Measurements from ENCODE around the gene ARHGEF1. TPM values are rescaled to one million over a fixed set of nuclear protein-coding genes. Genes with fewer than 3 reads are reported as not detected.

Gene ARHGEF1
- total RNA-seq, 2 donors from 2014 or later = 43.8 to 104 TPM

DNA sequence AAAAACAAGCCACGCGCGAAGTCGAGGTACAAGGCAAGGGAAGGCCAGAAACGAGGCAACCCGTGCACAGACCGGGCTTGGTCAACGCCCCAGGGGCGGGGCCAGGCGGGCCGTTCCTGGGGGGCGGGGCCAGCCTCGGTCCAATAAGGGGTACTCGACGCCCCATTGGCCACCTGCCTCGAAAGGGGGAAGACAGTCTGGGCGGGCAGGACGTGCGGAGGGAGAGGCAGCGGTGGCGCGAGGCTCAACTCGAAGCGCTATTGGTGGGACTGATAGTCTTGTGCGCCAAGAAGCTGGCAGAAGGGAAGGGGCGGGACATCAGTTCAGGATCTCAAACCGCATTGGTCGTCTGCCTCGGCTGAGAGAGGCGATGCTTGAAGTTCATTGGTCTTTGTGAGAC lies 38.4 kb upstream of the ARHGEF1 start, which contains the start of gene LYPD4:
Gene LYPD4, minus strand, starts transcription at position 83 of the 400 bp plus-strand sequence. CDS start 5,398 bp downstream, outside the sequence.
- WGBS, 2 donors = 74 to 75% methylated on average over 28 to 29 of the region's 30 CpGs
- Histone ChIP-seq H3K27me3 (no peaks in the 10 kb centered on the region), H3K27ac (no peak within 1 kb of the TSS), H3K4me1 (no peaks in the 10 kb centered on the region), H3K36me3 (replicated peaks in 1 of 2; ENCODE audit: insufficient read depth in 1 of 2, low read depth in 2 of 2) (no peaks in the 10 kb centered on the region), H3K4me3 (no peak within 1 kb of the TSS), H3K9me3 (no peaks in the 10 kb centered on the region)
- DNase-seq = no peak
- no peak for TF ChIP-seq POLR2A (IDR thresholded peaks at IDR 0.05)
- no peak for TF ChIP-seq CTCF (IDR thresholded peaks at IDR 0.05)
- intact Hi-C loops (cut with DNase I) = no loop called here
- no peak for ATAC-seq

- H3K9me3 ChIP-seq = no peaks in the 10 kb centered on the region
- no peak for DNase-seq
- no peaks in the 10 kb centered on the region for H3K27me3 ChIP-seq
- H3K4me3 ChIP-seq = no peak within 1 kb of the TSS
- no peaks in the 10 kb centered on the region for H3K36me3 ChIP-seq (replicated peaks in 1 of 2; ENCODE audit: insufficient read depth in 1 of 2, low read depth in 2 of 2)
- TF ChIP-seq POLR2A (IDR thresholded peaks at IDR 0.05) = no peak
- no peak for TF ChIP-seq CTCF (IDR thresholded peaks at IDR 0.05)
- no peak within 1 kb of the TSS for H3K27ac ChIP-seq
- no peaks in the 10 kb centered on the region for H3K4me1 ChIP-seq
- intact Hi-C loops (cut with DNase I) = no loop called here
- 81 to 95% methylated on average over 3 of the region's 3 CpGs for WGBS, 2 donors
- no peak for ATAC-seq
Measured at GRCh38 chr19:41845001-41845050, 38.2 kb upstream of the ARHGEF1 start, which contains the start of gene DMRTC2. DMRTC2 (plus strand) TSS chr19:41845042; CDS start chr19:41847429, 2,387 bp downstream.

DNA sequence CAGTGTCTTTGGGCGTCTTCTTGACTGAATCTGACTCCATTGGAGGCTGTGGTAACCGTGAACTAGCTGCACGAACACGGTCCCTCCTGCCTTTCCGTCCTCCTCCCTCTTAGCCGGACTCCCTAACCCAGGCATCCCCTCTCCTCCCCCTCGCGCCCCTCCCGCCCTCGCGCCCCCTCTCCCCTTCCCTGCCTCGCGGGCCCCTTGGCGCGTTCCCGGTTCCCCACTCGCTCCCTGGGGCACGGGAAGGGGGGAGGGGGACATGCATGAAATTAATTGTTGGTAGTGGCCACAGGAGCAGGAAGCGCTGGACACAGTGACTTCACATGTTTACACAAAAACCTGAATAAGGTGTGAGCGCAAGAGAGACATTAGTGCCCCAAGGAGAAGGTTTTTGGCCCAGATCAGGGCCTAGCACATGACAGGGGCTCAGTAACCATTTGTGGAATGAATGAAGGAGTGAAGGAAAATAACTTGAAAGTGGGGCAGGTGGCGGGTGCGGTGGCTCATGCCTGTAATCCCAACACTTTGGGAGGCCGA lies 37.9 kb upstream of the ARHGEF1 start:
- Histone ChIP-seq H3K9me3 (no peaks in the 10 kb centered on the region), H3K27ac (no peak overlapping the region), H3K36me3 (replicated peaks in 1 of 2; ENCODE audit: insufficient read depth in 1 of 2, low read depth in 2 of 2) (no peaks in the 10 kb centered on the region), H3K4me1 (no peaks in the 10 kb centered on the region), H3K27me3 (no peaks in the 10 kb centered on the region), H3K4me3 (no peak overlapping the region)
- ATAC-seq (no peak), DNase-seq (no peak)
- TF ChIP-seq CTCF (IDR thresholded peaks at IDR 0.05) = no peak
- TF ChIP-seq POLR2A (IDR thresholded peaks at IDR 0.05) = no peak
- 79 to 82% methylated on average over 17 to 23 of the region's 23 CpGs for WGBS, 2 donors
- intact Hi-C loops (cut with DNase I) = no loop called here

DNA sequence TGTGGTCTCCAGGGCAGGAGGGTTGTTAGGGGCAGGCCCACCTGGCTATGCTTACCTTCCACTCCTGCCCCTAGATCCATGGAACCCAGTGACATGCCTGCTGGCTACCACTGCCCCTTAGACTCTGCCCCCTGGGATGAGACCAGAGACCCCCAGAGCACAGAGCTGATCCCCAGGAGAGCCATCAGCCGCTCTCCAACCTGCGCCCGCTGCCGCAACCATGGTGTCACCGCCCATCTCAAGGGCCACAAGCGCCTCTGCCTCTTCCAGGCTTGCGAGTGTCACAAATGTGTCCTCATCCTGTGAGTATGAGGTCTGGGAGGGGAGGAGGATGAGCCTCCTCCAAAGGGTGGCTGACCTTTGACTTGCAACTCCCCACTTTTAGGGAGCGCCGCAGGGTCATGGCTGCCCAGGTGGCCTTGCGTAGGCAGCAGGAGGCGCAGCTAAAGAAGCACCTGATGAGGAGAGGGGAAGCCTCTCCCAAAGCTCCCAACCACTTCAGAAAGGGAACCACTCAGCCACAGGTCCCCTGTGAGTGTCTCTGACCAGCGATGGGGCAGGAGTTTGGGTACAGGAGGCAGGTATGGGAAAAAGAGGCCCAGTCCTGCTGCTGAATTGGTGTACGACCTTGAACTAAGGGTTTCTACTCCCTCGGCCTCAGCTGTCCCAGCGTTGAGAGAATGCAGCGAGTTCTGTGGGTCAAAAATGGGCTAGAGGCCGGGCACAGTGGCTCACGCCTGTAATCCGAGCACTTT lies 35.5 kb upstream of the ARHGEF1 start:
- no peaks in the 10 kb centered on the region for H3K36me3 ChIP-seq (replicated peaks in 1 of 2; ENCODE audit: insufficient read depth in 1 of 2, low read depth in 2 of 2)
- H3K9me3 ChIP-seq = no peaks in the 10 kb centered on the region
- H3K27me3 ChIP-seq = no peaks in the 10 kb centered on the region
- intact Hi-C loops (cut with DNase I) = no loop called here
- TF ChIP-seq CTCF (IDR thresholded peaks at IDR 0.05) = no peak
- TF ChIP-seq POLR2A (IDR thresholded peaks at IDR 0.05) = no peak
- H3K27ac ChIP-seq = no peak overlapping the region
- H3K4me1 ChIP-seq = no peaks in the 10 kb centered on the region
- WGBS, 2 donors = 74 to 81% methylated on average over 13 to 15 of the region's 19 CpGs
- DNase-seq (no peak), ATAC-seq (no peak)
- H3K4me3 ChIP-seq = no peak overlapping the region

DNA sequence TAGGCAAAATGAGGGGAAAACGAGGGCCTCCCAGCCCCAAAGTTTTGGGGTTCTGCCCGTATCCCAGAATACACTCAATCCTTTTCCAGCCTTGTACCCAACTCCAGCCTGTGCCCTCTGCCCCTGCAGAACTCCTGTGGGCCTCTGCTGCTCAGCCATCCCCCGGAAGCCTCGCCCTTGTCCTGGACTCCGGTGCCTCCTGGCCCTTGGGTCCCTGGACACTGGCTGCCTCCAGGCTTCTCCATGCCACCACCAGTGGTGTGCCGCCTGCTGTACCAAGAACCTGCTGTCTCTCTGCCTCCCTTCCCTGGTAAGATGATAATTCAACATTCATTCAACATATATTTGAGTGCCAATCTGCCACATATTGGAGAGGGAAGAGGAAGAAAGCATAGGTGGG lies 34.3 kb upstream of the ARHGEF1 start:
- no peaks in the 10 kb centered on the region for H3K9me3 ChIP-seq
- H3K36me3 ChIP-seq (replicated peaks in 1 of 2; ENCODE audit: insufficient read depth in 1 of 2, low read depth in 2 of 2) = no peaks in the 10 kb centered on the region
- H3K27me3 ChIP-seq = no peaks in the 10 kb centered on the region
- intact Hi-C loops (cut with DNase I) = no loop called here
- H3K4me1 ChIP-seq = no peaks in the 10 kb centered on the region
- H3K27ac ChIP-seq = no peak overlapping the region
- TF ChIP-seq CTCF (IDR thresholded peaks at IDR 0.05) (no peak), POLR2A (IDR thresholded peaks at IDR 0.05) (no peak)
- 79 to 85% methylated on average over 6 of the region's 6 CpGs for WGBS, 2 donors
- H3K4me3 ChIP-seq = no peak overlapping the region
- ATAC-seq = no peak
- no peak for DNase-seq

All from body of pancreas (tissue), 4 donors.